ENCODE results near the gene FGF18.

The FGF18 gene

GRCh38 chr5:171469326-171469725, 49.9 kb downstream of the FGF18 start:
- no peak overlapping the region for H2AFZ ChIP-seq (ENCODE audit: low read depth, low read length)

DNA sequence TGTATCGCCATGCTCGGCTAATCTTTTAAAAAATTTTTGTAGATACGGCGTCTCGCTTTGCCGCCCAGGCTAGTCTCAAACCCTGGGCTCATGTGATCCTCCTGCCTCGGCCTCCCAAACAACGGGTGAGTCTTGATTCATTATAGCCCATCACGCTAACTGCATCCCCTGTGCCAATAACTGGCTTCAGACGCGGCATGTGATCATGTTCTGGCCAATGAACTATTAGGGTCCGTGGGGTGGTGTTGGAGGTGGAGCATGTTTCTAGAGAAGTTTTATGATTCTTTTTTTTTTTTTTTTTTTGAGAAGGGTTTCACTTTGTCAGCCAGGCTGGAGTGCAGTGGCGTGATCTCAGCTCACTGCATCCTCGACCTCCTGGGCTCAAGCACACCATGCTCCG, 51.0 kb downstream of the FGF18 start:
- no peaks in the 10 kb centered on the region for H3K79me2 ChIP-seq (ENCODE audit: low read length)
- H4K20me1 ChIP-seq (ENCODE audit: insufficient read depth, low read length) = 0 out of 2 replicates have a peak, but pooled peaks cover 2% of the 10 kb centered on the region
- no peak overlapping the region for H3K4me2 ChIP-seq (ENCODE audit: low read length)
- H3K27me3 ChIP-seq (ENCODE audit: low read depth, low read length) = peaks cover 5% of the 10 kb centered on the region; the same call in 1 of the 2 replicates
- H3K4me1 ChIP-seq (ENCODE audit: low read length) = no peaks in the 10 kb centered on the region
- TF ChIP-seq, protein P1, sequence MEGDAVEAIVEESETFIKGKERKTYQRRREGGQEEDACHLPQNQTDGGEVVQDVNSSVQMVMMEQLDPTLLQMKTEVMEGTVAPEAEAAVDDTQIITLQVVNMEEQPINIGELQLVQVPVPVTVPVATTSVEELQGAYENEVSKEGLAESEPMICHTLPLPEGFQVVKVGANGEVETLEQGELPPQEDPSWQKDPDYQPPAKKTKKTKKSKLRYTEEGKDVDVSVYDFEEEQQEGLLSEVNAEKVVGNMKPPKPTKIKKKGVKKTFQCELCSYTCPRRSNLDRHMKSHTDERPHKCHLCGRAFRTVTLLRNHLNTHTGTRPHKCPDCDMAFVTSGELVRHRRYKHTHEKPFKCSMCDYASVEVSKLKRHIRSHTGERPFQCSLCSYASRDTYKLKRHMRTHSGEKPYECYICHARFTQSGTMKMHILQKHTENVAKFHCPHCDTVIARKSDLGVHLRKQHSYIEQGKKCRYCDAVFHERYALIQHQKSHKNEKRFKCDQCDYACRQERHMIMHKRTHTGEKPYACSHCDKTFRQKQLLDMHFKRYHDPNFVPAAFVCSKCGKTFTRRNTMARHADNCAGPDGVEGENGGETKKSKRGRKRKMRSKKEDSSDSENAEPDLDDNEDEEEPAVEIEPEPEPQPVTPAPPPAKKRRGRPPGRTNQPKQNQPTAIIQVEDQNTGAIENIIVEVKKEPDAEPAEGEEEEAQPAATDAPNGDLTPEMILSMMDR (IDR thresholded peaks at IDR 0.05; ENCODE audit: low read depth, low read length) = no peak
- TF ChIP-seq EZH2phosphoT487 (IDR thresholded peaks at IDR 0.05; ENCODE audit: low read depth) = no peak
- no peak overlapping the region for H3K9ac ChIP-seq (ENCODE audit: low read length)
- H3K27ac ChIP-seq (ENCODE audit: low read length) = no peak overlapping the region
- no peak overlapping the region for H2AFZ ChIP-seq (ENCODE audit: low read depth, low read length)
- H3K9me3 ChIP-seq (ENCODE audit: insufficient read depth, low read length) = no peaks in the 10 kb centered on the region
- H3K36me3 ChIP-seq (replicated peaks; ENCODE audit: low read depth, low read length) = no peaks in the 10 kb centered on the region
- no peak overlapping the region for H3K4me3 ChIP-seq (ENCODE audit: low read length)

More at GRCh38 chr5:171469326-171469725, 49.9 kb downstream of the FGF18 start:
- H4K20me1 ChIP-seq (ENCODE audit: insufficient read depth, low read length) = 0 out of 2 replicates have a peak, but pooled peaks cover 2% of the 10 kb centered on the region
- peaks cover 5% of the 10 kb centered on the region; the same call in 1 of the 2 replicates for H3K27me3 ChIP-seq (ENCODE audit: low read depth, low read length)
- no peaks in the 10 kb centered on the region for H3K79me2 ChIP-seq (ENCODE audit: low read length)
- H3K36me3 ChIP-seq (replicated peaks; ENCODE audit: low read depth, low read length) = no peaks in the 10 kb centered on the region
- H3K27ac ChIP-seq (ENCODE audit: low read length) = no peak overlapping the region
- TF ChIP-seq, protein P1 (IDR thresholded peaks at IDR 0.05; ENCODE audit: low read depth, low read length) = no peak
- TF ChIP-seq EZH2phosphoT487 (IDR thresholded peaks at IDR 0.05; ENCODE audit: low read depth) = no peak
- H3K4me2 ChIP-seq (ENCODE audit: low read length) = no peak overlapping the region
- no peaks in the 10 kb centered on the region for H3K4me1 ChIP-seq (ENCODE audit: low read length)
- no peak overlapping the region for H3K4me3 ChIP-seq (ENCODE audit: low read length)
- H3K9me3 ChIP-seq (ENCODE audit: insufficient read depth, low read length) = no peaks in the 10 kb centered on the region
- no peak overlapping the region for H3K9ac ChIP-seq (ENCODE audit: low read length)

DNA sequence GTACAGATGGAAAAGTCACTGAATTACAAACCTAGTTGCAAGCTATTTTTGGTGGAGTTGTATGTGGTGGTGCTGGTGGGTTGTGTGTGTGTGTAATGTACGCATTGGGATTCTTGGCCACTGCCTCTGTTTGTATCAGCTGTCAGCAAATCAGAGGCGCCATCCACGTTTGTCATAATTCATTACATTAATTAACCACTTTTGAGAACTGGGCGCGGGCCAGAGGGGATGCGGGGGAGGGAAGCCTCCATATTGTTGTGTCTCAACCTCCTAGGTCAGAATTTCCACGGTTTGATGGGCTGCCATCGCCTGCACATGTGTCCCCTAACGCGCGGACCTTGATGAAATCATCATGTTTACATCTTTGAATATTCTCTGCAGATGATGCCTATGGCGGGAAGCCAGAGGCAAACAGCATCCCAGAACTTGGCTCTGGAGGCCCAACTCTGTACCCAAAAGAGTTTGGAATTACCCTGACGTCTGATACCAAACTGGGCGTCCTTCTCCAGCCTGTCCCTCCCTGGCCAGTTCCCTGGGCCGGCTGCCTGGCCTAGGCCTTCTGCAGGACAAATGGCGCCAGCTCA, 54.9 kb downstream of the FGF18 start:
- no peaks in the 10 kb centered on the region for H3K4me1 ChIP-seq (ENCODE audit: low read length)
- H3K79me2 ChIP-seq (ENCODE audit: low read length) = no peaks in the 10 kb centered on the region
- no peak overlapping the region for H3K4me2 ChIP-seq (ENCODE audit: low read length)
- H2AFZ ChIP-seq (ENCODE audit: low read depth, low read length) = no peak overlapping the region
- no peaks in the 10 kb centered on the region for H3K36me3 ChIP-seq (replicated peaks; ENCODE audit: low read depth, low read length)
- no peak overlapping the region for H3K27ac ChIP-seq (ENCODE audit: low read length)
- no peak for TF ChIP-seq EZH2phosphoT487 (IDR thresholded peaks at IDR 0.05; ENCODE audit: low read depth)
- TF ChIP-seq, protein P1 (IDR thresholded peaks at IDR 0.05; ENCODE audit: low read depth, low read length) = no peak
- H3K9ac ChIP-seq (ENCODE audit: low read length) = no peak overlapping the region
- peaks cover 20% of the 10 kb centered on the region; the same call in 1 of the 2 replicates for H3K27me3 ChIP-seq (ENCODE audit: low read depth, low read length)
- H3K4me3 ChIP-seq (ENCODE audit: low read length) = no peak overlapping the region
- H4K20me1 ChIP-seq (ENCODE audit: insufficient read depth, low read length) = 0 out of 2 replicates have a peak, but pooled peaks cover 2% of the 10 kb centered on the region
- no peaks in the 10 kb centered on the region for H3K9me3 ChIP-seq (ENCODE audit: insufficient read depth, low read length)

DNA sequence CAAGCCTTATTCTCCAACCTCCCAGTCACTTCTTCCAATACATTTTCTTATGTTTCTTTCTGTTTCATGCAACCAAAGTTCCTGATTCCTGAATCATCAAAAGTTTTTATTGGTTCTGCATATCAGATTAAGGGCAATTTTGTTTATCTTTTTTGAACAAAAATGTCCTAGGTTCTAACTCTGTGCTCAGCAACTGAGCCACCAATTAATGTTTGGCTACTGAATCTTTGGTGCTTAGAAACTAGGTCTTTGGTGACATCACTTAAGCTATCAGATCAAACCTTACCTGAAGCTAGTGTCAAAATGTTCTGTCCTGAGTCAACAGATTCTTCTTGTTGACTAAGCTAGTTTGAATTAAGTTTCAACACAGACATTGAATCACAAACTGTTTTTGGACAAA, 56.1 kb downstream of the FGF18 start:
- Histone ChIP-seq H3K4me1 (ENCODE audit: low read length) (no peaks in the 10 kb centered on the region), H3K9me3 (ENCODE audit: insufficient read depth, low read length) (no peaks in the 10 kb centered on the region), H3K4me2 (ENCODE audit: low read length) (no peak overlapping the region), H3K27ac (ENCODE audit: low read length) (no peak overlapping the region), H3K36me3 (replicated peaks; ENCODE audit: low read depth, low read length) (no peaks in the 10 kb centered on the region), H3K27me3 (ENCODE audit: low read depth, low read length) (peaks cover 20% of the 10 kb centered on the region; the same call in 1 of the 2 replicates), H3K79me2 (ENCODE audit: low read length) (no peaks in the 10 kb centered on the region), H2AFZ (ENCODE audit: low read depth, low read length) (no peak overlapping the region), H3K4me3 (ENCODE audit: low read length) (no peak overlapping the region), H3K9ac (ENCODE audit: low read length) (no peak overlapping the region), H4K20me1 (ENCODE audit: insufficient read depth, low read length) (0 out of 2 replicates have a peak, but pooled peaks cover 2% of the 10 kb centered on the region)
- no peak for TF ChIP-seq EZH2phosphoT487 (IDR thresholded peaks at IDR 0.05; ENCODE audit: low read depth)
- TF ChIP-seq, protein P1 (IDR thresholded peaks at IDR 0.05; ENCODE audit: low read depth, low read length) = no peak
